ENCODE measurements around the gene EMILIN2. TPM values are rescaled to one million over a fixed set of nuclear protein-coding genes. Genes with fewer than 3 reads are reported as not detected.
A peak's percentile ranks its signal among the peaks of the same experiment; 100 is the strongest.

EMILIN2 gene
- total RNA-seq, 2 experiments from 2014 or later, result 21.4 to 23.0 TPM

DNA sequence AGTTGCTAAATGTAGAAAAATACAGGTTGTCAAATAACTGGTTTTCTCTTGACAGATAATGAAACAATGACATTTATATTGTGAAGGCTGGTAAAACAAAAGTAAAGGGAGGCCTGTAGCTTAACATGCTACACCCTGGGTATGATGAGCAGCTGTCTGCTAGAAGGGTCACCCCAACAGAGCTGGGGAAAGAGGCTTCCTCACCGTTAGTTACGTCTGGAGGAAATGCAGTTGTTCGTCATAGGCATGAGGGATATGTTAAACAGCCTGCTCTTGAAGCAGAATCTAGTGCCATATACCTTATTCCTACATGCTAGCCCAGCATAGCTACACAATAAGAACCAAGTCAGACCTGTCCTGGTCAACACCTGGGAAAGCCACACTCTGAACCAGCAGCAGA is 116.2 kb downstream of the EMILIN2 start:
- Mint-ChIP-seq H3K4me1 (peaks cover 82% of the 10 kb centered on the region), H3K27me3 (no peaks in the 10 kb centered on the region), H3K4me3 (peak overlapping the region; percentile 61), H3K36me3 (ENCODE audit: low read depth) (peaks cover 16% of the 10 kb centered on the region), H3K9me3 (no peaks in the 10 kb centered on the region), H3K27ac (peak overlapping the region; percentile 99)
- ChIA-PET CTCF (interaction anchor here (2.5 to 7.9 kb wide), 5 partner anchors 8 to 99 kb away, joined by 12 to 70 read pairs (median 30); no protein-coding TSS in a partner anchor), POLR2A (interaction anchor here (0.9 to 16.2 kb wide), 8 partner anchors 8 to 297 kb away, joined by 3 to 255 read pairs (median 30); partner anchors contain the start of gene MYL12A)
- DNase-seq, result peak; percentile 57

DNA sequence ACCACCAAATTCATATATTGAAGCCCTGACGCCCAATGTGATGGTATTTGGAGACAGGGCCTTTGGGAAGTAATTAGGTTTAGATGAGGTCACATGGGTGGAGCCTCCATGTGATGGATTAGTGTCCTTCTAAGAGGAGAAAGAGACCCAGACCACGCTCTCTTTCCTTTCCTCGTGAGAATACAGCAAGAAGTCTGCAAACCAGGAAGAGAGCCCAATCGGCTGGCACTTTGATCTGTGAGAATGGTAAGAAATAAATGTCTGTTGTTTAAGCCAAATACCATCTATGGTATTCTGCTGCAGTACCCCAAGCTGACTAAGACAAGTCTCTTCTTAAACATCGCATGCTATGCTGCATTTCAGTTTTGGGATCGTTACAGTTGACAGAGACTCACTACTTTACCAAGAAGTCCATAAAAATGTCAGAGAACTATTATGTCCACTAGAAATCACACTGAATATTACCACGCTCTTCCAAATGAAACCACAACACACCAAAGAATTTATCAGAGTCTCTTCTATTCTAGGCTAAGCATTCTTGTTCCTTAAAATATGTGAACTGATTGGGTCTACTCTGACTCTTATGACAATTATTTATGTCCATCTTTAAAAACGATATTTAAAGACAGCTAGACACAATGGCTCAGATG is 117.7 kb downstream of the EMILIN2 start:
- peak overlapping the region; percentile 4 for H3K4me3 Mint-ChIP-seq
- peaks cover 82% of the 10 kb centered on the region for H3K4me1 Mint-ChIP-seq
- DNase-seq, result no peak
- peak overlapping the region; percentile 38 for H3K27ac Mint-ChIP-seq
- no peaks in the 10 kb centered on the region for H3K9me3 Mint-ChIP-seq
- ChIA-PET POLR2A (interaction anchor here (1.0 to 16.2 kb wide), 9 partner anchors 7 to 283 kb away, joined by 3 to 255 read pairs (median 9); partner anchors contain the start of gene MYL12A), CTCF (interaction anchor here (0.7 to 7.8 kb wide), 4 partner anchors 13 to 98 kb away, joined by 3 to 70 read pairs (median 18); no protein-coding TSS in a partner anchor)
- no peaks in the 10 kb centered on the region for H3K27me3 Mint-ChIP-seq
- H3K36me3 Mint-ChIP-seq (ENCODE audit: low read depth), result peaks cover 14% of the 10 kb centered on the region

Other genes starting within 250 kb of the EMILIN2 start
- 100 to 1,000 TPM; 162 TPM for gene SMCHD1, start 191.3 kb upstream of the EMILIN2 start, total RNA-seq
- 10 to 100 TPM; 78.4 to 79.6 TPM for gene LPIN2, start 166.1 kb downstream of the EMILIN2 start, total RNA-seq

Data from activated CD4-positive, alpha-beta memory T cell treated with anti-CD3 and anti-CD28 coated beads, Interleukin-2, amount 10 ng/mL, durations not matched to agents 7 days and 5 days (primary cell).